Endodermal cell (in vitro differentiated cells): Measurements from ENCODE around the gene SLC22A13. TPM values are rescaled to one million over a fixed set of nuclear protein-coding genes. Genes with fewer than 3 reads are reported as not detected.

Experiments
- DNase-seq: peaks from one replicate; pipeline ENCODE4 v3.0.0-alpha.2; 2017
- H3K27ac ChIP-seq: 2 replicates; pipeline ENCODE4 v1.5.1; 2013; ENCODE audit warnings: mild to moderate bottlenecking, low read depth, low read length, moderate library complexity
- H3K27me3 ChIP-seq: 2 replicates; pipeline ENCODE4 v1.6.1; 2013; ENCODE audit warnings: mild to moderate bottlenecking, low read length, moderate library complexity; ENCODE audit not compliant: insufficient read depth, control insufficient read depth, poor library complexity, severe bottlenecking
- H3K36me3 ChIP-seq: 2 replicates; pipeline ENCODE4 v1.7.0; 2013; ENCODE audit warnings: mild to moderate bottlenecking, low read length, moderate library complexity; ENCODE audit not compliant: control insufficient read depth, insufficient read depth
- H3K4me1 ChIP-seq: one replicate; pipeline ENCODE4 v1.7.0; 2013; ENCODE audit warnings: low read length; ENCODE audit not compliant: control insufficient read depth, insufficient read depth
- H3K4me3 ChIP-seq: 2 replicates; pipeline ENCODE4 v1.5.1; 2013; ENCODE audit warnings: mild to moderate bottlenecking, low read length, moderate library complexity
- H3K9ac ChIP-seq: 2 replicates; pipeline ENCODE4 v1.6.1; 2013; ENCODE audit warnings: mild to moderate bottlenecking, low read length, moderate library complexity; ENCODE audit not compliant: poor library complexity, severe bottlenecking; ENCODE audit errors: extremely low read depth
- H3K9me3 ChIP-seq: 2 replicates; pipeline ENCODE4 v1.6.1; 2013; ENCODE audit warnings: mild to moderate bottlenecking, low read length, moderate library complexity; ENCODE audit not compliant: control insufficient read depth
- H3K27ac Mint-ChIP-seq: 2 replicates; pipeline ENCODE4 v1.8.0; 2020; ENCODE audit warnings: mixed read lengths
- H3K27me3 Mint-ChIP-seq: 2 replicates; pipeline ENCODE4 v1.8.0; 2021; ENCODE audit warnings: mild to moderate bottlenecking, mixed read lengths; ENCODE audit not compliant: insufficient read depth
- H3K36me3 Mint-ChIP-seq: 2 replicates; pipeline ENCODE4 v1.8.0; 2020; ENCODE audit warnings: low read depth, mixed read lengths
- H3K4me1 Mint-ChIP-seq: 2 replicates; pipeline ENCODE4 v1.8.0; 2020; ENCODE audit warnings: mixed read lengths
- H3K4me3 Mint-ChIP-seq: 2 replicates; pipeline ENCODE4 v1.8.0; 2020; ENCODE audit warnings: mild to moderate bottlenecking, moderate library complexity, mixed read lengths
- H3K9me3 Mint-ChIP-seq: 2 replicates; pipeline ENCODE4 v1.8.0; 2020; ENCODE audit warnings: mild to moderate bottlenecking, mixed read lengths
- CTCF ChIP-seq: fragments of 200-600 bp; sonication (generic); conservative IDR thresholded peaks from 2 replicates; pipeline ENCODE4 v1.5.0; 2021; ENCODE audit warnings: antibody characterized with exemption, mild to moderate bottlenecking
- WGBS, 2 experiments: methylation state at CpG; one replicate each; pipeline versions ENCODE4 v1.1.5 to v1.1.7; 2013; ENCODE audit warnings: missing lambda C conversion rate in 2 of 2, mixed read lengths in 1 of 2; ENCODE audit not compliant: insufficient coverage in 1 of 2, insufficient read length in 1 of 2; 5-methylcytosine and 5-hydroxymethylcytosine counted together
- total RNA-seq, 2 donors: library from RNA; stranded (reverse); fragmentation: NEBNext Ultra II Directional in 1 of 2; extraction: Animal tissue kit (Norgen Biotek cat#: 25700) in 1 of 2; gene quantifications; 2 replicates in 1 of 2; 3 replicates in 1 of 2; pipeline ENCODE4 v1.2.1, GENCODE V29; 2021

SLC22A13 gene
- total RNA-seq, 2 donors from 2014 or later: 0.13 to 0.33 TPM

DNA sequence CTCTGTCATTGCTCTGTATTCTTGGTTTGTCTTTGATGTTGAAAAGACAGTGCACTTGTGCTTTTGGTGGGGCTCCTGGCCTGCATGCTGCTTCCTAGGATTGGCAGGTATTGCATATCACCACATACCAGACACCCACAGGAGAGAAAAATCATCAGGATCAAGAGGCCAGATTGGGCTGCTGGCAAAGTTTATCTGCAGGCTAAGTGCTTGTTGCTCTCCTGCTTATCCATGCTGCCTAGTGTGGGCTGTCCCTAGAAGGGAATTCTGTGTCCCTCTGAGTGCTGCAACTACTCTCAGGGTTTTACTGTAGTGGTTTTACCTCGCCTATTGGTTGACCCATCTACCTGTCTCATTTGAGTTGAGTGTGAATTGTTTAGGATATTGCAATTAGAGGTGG lies 833 bp upstream of the SLC22A13 start:
- no peak for DNase-seq
- Histone ChIP-seq H3K4me1 (no peaks in the 10 kb centered on the region), H3K9me3 (no peaks in the 10 kb centered on the region), H3K9ac (no peak overlapping the region), H3K36me3 (peaks cover 9% of the 10 kb centered on the region), H3K4me3 (no peak overlapping the region), H3K27ac (no peak overlapping the region), H3K27me3 (no peaks in the 10 kb centered on the region)
- Mint-ChIP-seq H3K27ac (no peak overlapping the region), H3K4me1 (peaks cover 11% of the 10 kb centered on the region), H3K27me3 (peaks cover 3% of the 10 kb centered on the region), H3K4me3 (no peak overlapping the region), H3K36me3 (no peaks in the 10 kb centered on the region), H3K9me3 (no peaks in the 10 kb centered on the region)
- WGBS, 2 experiments: 100% methylated on average over 1 of the region's 1 CpG; no CpG with 5 or more reads in 1 of the 2 experiments
- TF ChIP-seq CTCF: no peak

GRCh38 chr3:38266810-38267209 lies 1.2 kb downstream of the SLC22A13 start:
- WGBS, 2 experiments: 89 to 93% methylated on average over 1 of the region's 1 CpG
- Histone ChIP-seq H3K4me3 (no peak overlapping the region), H3K4me1 (no peaks in the 10 kb centered on the region), H3K9ac (no peak overlapping the region), H3K27me3 (no peaks in the 10 kb centered on the region), H3K9me3 (no peaks in the 10 kb centered on the region), H3K36me3 (no peaks in the 10 kb centered on the region), H3K27ac (no peak overlapping the region)
- H3K27me3 Mint-ChIP-seq: peaks cover 3% of the 10 kb centered on the region
- H3K9me3 Mint-ChIP-seq: no peaks in the 10 kb centered on the region
- no peak overlapping the region for H3K27ac Mint-ChIP-seq
- H3K36me3 Mint-ChIP-seq: no peaks in the 10 kb centered on the region
- H3K4me1 Mint-ChIP-seq: peaks cover 11% of the 10 kb centered on the region
- no peak for DNase-seq
- no peak overlapping the region for H3K4me3 Mint-ChIP-seq
- TF ChIP-seq CTCF: no peak

- Mint-ChIP-seq H3K27me3 (peaks cover 3% of the 10 kb centered on the region), H3K4me1 (peaks cover 11% of the 10 kb centered on the region), H3K36me3 (no peaks in the 10 kb centered on the region), H3K27ac (no peak overlapping the region), H3K9me3 (no peaks in the 10 kb centered on the region), H3K4me3 (no peak overlapping the region)
- H3K4me3 ChIP-seq: no peak overlapping the region
- DNase-seq: peak; percentile 62
- no peaks in the 10 kb centered on the region for H3K27me3 ChIP-seq
- no peak overlapping the region for H3K9ac ChIP-seq
- no peaks in the 10 kb centered on the region for H3K36me3 ChIP-seq
- no peak overlapping the region for H3K27ac ChIP-seq
- 78 to 80% methylated on average over 1 to 2 of the region's 2 CpGs for WGBS, 2 experiments
- no peaks in the 10 kb centered on the region for H3K9me3 ChIP-seq
- H3K4me1 ChIP-seq: no peaks in the 10 kb centered on the region
- TF ChIP-seq CTCF: peak; percentile 48
These were observed 2.0 kb downstream of the SLC22A13 start for GRCh38 chr3:38267662-38268061.
